Activated B cell treated with CpG ODN at 0.5 μM for 24 hours (primary cell): ENCODE results near the gene TTC7B. TPM values are rescaled to one million over a fixed set of nuclear protein-coding genes. Genes with fewer than 3 reads are reported as not detected.

Source experiments
- ATAC-seq: fragments of 200-7000 bp; cut with Tn5 transposase; one replicate; pipeline ENCODE4 v1.10.0; 2021; ENCODE audit warnings: low read depth, mild to moderate bottlenecking, moderate library complexity
- CTCF ChIA-PET: fragments of 350-600 bp; sonication (Branson Sonifier 250); formaldehyde crosslinking; loops from one replicate; lab custom pipeline; 2021; ENCODE audit warnings: antibody characterized with exemption; lab: Charles Lee
- POLR2A ChIA-PET: fragments of 350-600 bp; sonication (Branson Sonifier 250); formaldehyde crosslinking; loops from one replicate; lab custom pipeline; 2021; ENCODE audit warnings: antibody characterized with exemption; lab: Charles Lee
- DNase-seq: peaks from one replicate; pipeline ENCODE4 v3.0.0; 2022
- H3K27ac Mint-ChIP-seq: one replicate; pipeline ENCODE4 v1.8.0; 2020; ENCODE audit warnings: mixed read lengths
- H3K27me3 Mint-ChIP-seq: one replicate; pipeline ENCODE4 v1.8.0; 2021; ENCODE audit warnings: mixed read lengths
- H3K36me3 Mint-ChIP-seq: one replicate; pipeline ENCODE4 v1.8.0; 2021; ENCODE audit warnings: low read depth, mixed read lengths
- H3K4me1 Mint-ChIP-seq: one replicate; pipeline ENCODE4 v1.8.0; 2021; ENCODE audit warnings: mixed read lengths
- H3K4me3 Mint-ChIP-seq: one replicate; pipeline ENCODE4 v1.8.0; 2020; ENCODE audit warnings: mild to moderate bottlenecking, mixed read lengths
- H3K9me3 Mint-ChIP-seq: one replicate; pipeline ENCODE4 v1.8.0; 2020; ENCODE audit warnings: mixed read lengths
- intact Hi-C: fragments of 100-400 bp; cut with micrococcal nuclease; formaldehyde crosslinking; loops from one replicate; pipeline ENCODE4 v1.15.1; 2024
- total RNA-seq: library from RNA; stranded (reverse); gene quantifications from 2 replicates; pipeline ENCODE4 v1.2.3, GENCODE V29; 2022
- TF ChIP-seq, protein P1 (sequence below): fragments of 200-600 bp; IDR thresholded peaks from one replicate; pipeline ENCODE4 v1.8.0; 2022; ENCODE audit warnings: antibody characterized with exemption, mild to moderate bottlenecking

Gene TTC7B
- total RNA-seq, 1 donor from 2014 or later: 1.9 TPM

- TF ChIP-seq, protein P1, sequence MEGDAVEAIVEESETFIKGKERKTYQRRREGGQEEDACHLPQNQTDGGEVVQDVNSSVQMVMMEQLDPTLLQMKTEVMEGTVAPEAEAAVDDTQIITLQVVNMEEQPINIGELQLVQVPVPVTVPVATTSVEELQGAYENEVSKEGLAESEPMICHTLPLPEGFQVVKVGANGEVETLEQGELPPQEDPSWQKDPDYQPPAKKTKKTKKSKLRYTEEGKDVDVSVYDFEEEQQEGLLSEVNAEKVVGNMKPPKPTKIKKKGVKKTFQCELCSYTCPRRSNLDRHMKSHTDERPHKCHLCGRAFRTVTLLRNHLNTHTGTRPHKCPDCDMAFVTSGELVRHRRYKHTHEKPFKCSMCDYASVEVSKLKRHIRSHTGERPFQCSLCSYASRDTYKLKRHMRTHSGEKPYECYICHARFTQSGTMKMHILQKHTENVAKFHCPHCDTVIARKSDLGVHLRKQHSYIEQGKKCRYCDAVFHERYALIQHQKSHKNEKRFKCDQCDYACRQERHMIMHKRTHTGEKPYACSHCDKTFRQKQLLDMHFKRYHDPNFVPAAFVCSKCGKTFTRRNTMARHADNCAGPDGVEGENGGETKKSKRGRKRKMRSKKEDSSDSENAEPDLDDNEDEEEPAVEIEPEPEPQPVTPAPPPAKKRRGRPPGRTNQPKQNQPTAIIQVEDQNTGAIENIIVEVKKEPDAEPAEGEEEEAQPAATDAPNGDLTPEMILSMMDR: no peak
- POLR2A ChIA-PET: no interaction called here
- Mint-ChIP-seq H3K4me1 (no peaks in the 10 kb centered on the region), H3K4me3 (no peak overlapping the region), H3K27me3 (no peaks in the 10 kb centered on the region), H3K9me3 (no peaks in the 10 kb centered on the region), H3K36me3 (no peaks in the 10 kb centered on the region), H3K27ac (no peak overlapping the region)
- CTCF ChIA-PET: no interaction called here
- no peak for DNase-seq
- intact Hi-C loops: no loop called here
- ATAC-seq: no peak
Observed at GRCh38 chr14:90555126-90556011, 260.9 kb downstream of the TTC7B start.

DNA sequence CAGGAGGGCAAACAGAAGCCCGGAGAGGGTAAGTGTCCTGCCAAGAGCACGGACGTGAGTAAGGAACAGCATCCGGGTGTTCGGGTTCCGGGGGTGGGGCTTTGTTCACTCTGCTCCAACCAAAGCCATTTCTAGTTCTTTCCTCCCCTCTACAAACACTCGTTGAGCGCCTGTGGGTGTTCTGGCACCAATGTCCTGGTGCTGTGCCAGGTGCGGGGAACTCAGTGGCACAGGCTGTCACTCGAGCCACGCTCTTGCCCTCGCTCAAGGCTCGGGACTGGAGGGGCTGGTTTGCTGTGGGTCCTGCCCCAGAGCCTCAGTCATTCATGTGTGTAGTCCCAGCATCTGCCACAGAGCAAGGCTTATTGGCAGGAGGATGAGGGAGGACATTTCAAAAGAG is 261.9 kb downstream of the TTC7B start:
- intact Hi-C loops: no loop called here
- DNase-seq (no peak), ATAC-seq (no peak)
- TF ChIP-seq, protein P1: no peak
- no peaks in the 10 kb centered on the region for H3K36me3 Mint-ChIP-seq
- ChIA-PET POLR2A (no interaction called here), CTCF (no interaction called here)
- no peaks in the 10 kb centered on the region for H3K9me3 Mint-ChIP-seq
- no peak overlapping the region for H3K27ac Mint-ChIP-seq
- no peak overlapping the region for H3K4me3 Mint-ChIP-seq
- H3K4me1 Mint-ChIP-seq: no peaks in the 10 kb centered on the region
- no peaks in the 10 kb centered on the region for H3K27me3 Mint-ChIP-seq

GRCh38 chr14:90553921-90554336 is 262.3 kb downstream of the TTC7B start:
- ChIA-PET CTCF (no interaction called here), POLR2A (no interaction called here)
- TF ChIP-seq, protein P1: no peak
- intact Hi-C loops: no loop called here
- no peaks in the 10 kb centered on the region for H3K27me3 Mint-ChIP-seq
- no peak overlapping the region for H3K27ac Mint-ChIP-seq
- H3K36me3 Mint-ChIP-seq: no peaks in the 10 kb centered on the region
- H3K4me1 Mint-ChIP-seq: no peaks in the 10 kb centered on the region
- H3K9me3 Mint-ChIP-seq: no peaks in the 10 kb centered on the region
- no peak for DNase-seq
- ATAC-seq: no peak
- no peak overlapping the region for H3K4me3 Mint-ChIP-seq

- intact Hi-C loops: no loop called here
- Mint-ChIP-seq H3K4me1 (no peaks in the 10 kb centered on the region), H3K4me3 (no peak overlapping the region), H3K27me3 (no peaks in the 10 kb centered on the region), H3K9me3 (no peaks in the 10 kb centered on the region), H3K27ac (no peak overlapping the region), H3K36me3 (no peaks in the 10 kb centered on the region)
- DNase-seq: no peak
- ChIA-PET CTCF (no interaction called here), POLR2A (no interaction called here)
- TF ChIP-seq, protein P1: no peak
- ATAC-seq: no peak
Observed at GRCh38 chr14:90553298-90553920, 262.8 kb downstream of the TTC7B start.
